Fibroblast of the aortic adventitia (primary cell): ENCODE data around the gene DPH6. TPM values are rescaled to one million over a fixed set of nuclear protein-coding genes. Genes with fewer than 3 reads are reported as not detected.

Experiments
- DNase-seq: peaks from one replicate; pipeline ENCODE4 v3.0.0-alpha.2; 2010; ENCODE audit warnings: low read depth
- H3K4me3 ChIP-seq: 2 replicates; pipeline ENCODE4 v1.5.1; 2011; ENCODE audit warnings: low read depth, mild to moderate bottlenecking, control low read depth, low read length, moderate library complexity
- CTCF ChIP-seq: IDR thresholded peaks from 2 replicates; pipeline ENCODE4 v1.5.1; 2011; ENCODE audit warnings: mild to moderate bottlenecking, low read length, control low read depth, inconsistent platforms; ENCODE audit not compliant: insufficient read depth
- total RNA-seq: library from RNA; depleted of rRNA; stranded (reverse); fragments of >200 nt; gene quantifications from 2 replicates; pipeline ENCODE4 v1.2.3, GENCODE V29; 2012; ENCODE audit warnings: low replicate concordance

The DPH6 gene
- total RNA-seq, 1 donor: 23.3 TPM

DNA sequence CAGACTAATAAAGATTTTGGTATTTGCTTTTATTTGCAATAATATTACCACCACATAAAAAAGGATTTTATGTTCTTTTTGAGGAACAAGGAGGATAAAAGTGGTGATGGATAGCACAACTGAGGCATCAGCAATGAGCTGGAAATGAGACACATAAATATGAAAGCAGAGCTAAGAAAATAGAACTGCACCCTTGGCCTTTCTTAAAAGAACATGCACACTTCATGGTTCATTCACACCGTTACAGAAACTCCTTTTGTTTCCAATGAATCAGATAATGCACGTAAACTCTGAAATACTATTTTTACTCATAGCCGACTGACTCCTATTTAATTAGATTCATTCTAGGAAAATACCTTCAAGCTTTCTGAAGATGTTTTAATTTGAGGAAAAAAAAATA lies 19.9 kb upstream of the DPH6 start:
- DNase-seq: no peak
- no peak overlapping the region for H3K4me3 ChIP-seq
- no peak for TF ChIP-seq CTCF

DNA sequence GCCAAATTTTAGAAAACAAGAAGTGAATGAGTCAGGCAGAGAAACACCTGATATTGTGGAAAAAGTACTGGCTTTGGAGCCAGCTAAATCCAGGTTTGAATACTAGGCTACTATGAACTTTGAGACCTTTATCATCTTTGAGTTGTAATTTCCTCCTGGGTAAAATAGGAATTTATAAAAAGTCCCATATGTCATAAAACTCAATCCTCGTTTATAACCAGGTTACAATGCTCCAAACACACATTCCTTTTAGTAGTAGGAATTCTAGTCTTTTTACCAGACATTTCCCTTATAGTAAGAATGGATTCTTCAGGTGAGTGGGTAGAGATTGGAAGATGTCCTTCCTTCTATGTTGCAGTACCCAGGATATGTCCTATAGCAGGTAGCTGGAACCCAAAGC lies 16.7 kb upstream of the DPH6 start:
- DNase-seq: no peak
- TF ChIP-seq CTCF: no peak
- H3K4me3 ChIP-seq: no peak overlapping the region

GRCh38 chr15:35561308-35561707 lies 15.3 kb upstream of the DPH6 start:
- no peak overlapping the region for H3K4me3 ChIP-seq
- TF ChIP-seq CTCF: no peak
- no peak for DNase-seq

- peak; percentile 61 for DNase-seq
- no peak overlapping the region for H3K4me3 ChIP-seq
- no peak for TF ChIP-seq CTCF
Measured at GRCh38 chr15:35560870-35561269, 14.9 kb upstream of the DPH6 start.

- no peak for TF ChIP-seq CTCF
- DNase-seq: no peak
- no peak overlapping the region for H3K4me3 ChIP-seq
Measured at GRCh38 chr15:35560258-35560657, 14.3 kb upstream of the DPH6 start.

DNA sequence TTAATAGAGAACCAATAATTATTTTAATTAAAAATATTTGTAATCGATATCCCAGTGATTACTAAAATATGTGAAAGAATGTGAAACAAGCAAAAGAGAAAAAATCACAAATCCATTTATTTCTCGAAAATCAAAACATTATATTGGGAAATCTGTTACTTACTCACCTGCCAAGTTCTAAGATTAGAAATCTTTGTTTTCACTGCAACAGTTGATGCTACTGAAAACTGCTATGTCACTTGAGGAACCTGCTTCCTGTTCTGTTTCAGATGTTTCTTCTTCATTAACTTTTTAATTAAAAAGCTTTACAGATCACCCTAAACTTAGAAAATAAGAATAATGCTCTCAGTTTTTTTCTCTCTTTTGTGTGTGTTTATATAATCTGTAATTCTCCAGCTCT lies 13.7 kb upstream of the DPH6 start:
- no peak overlapping the region for H3K4me3 ChIP-seq
- DNase-seq: no peak
- no peak for TF ChIP-seq CTCF

- H3K4me3 ChIP-seq: no peak overlapping the region
- TF ChIP-seq CTCF: no peak
- peak; percentile 96 for DNase-seq
Measured at GRCh38 chr15:35557544-35557943, 11.6 kb upstream of the DPH6 start.
